ENCODE results near the gene STK10.

The STK10 gene

GRCh38 chr5:172149073-172149472, 39.0 kb downstream of the STK10 start:
- no peak overlapping the region for H3K4me3 ChIP-seq (ENCODE audit: low read depth, low read length)
- TF ChIP-seq, protein P1, sequence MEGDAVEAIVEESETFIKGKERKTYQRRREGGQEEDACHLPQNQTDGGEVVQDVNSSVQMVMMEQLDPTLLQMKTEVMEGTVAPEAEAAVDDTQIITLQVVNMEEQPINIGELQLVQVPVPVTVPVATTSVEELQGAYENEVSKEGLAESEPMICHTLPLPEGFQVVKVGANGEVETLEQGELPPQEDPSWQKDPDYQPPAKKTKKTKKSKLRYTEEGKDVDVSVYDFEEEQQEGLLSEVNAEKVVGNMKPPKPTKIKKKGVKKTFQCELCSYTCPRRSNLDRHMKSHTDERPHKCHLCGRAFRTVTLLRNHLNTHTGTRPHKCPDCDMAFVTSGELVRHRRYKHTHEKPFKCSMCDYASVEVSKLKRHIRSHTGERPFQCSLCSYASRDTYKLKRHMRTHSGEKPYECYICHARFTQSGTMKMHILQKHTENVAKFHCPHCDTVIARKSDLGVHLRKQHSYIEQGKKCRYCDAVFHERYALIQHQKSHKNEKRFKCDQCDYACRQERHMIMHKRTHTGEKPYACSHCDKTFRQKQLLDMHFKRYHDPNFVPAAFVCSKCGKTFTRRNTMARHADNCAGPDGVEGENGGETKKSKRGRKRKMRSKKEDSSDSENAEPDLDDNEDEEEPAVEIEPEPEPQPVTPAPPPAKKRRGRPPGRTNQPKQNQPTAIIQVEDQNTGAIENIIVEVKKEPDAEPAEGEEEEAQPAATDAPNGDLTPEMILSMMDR (IDR thresholded peaks at IDR 0.05; ENCODE audit: insufficient read depth, low read depth, low read length, missing control alignments), result no peak
- no peak for DNase-seq (ENCODE audit: low read depth)

DNA sequence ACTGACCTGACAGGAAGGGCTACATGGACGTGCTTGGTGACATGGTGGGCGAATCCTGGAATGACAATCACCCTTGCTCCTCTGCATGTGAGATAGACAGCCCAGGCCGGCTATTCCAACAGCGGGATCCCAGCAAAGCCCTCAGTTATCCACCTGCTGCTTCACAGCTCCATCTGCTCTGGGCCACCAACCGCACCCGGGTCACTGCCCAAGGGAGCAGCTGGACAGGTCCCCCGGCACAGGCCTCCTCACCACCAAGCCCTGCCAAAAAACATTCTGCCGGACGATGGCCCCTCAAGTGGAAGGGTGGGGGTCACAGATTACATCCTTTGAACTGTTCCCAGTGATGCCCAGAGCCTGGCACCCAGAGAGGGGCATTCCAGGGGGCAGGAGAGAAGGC, 39.6 kb downstream of the STK10 start:
- TF ChIP-seq, protein P1 (IDR thresholded peaks at IDR 0.05; ENCODE audit: insufficient read depth, low read depth, low read length, missing control alignments), result no peak
- no peak for DNase-seq (ENCODE audit: low read depth)
- no peak overlapping the region for H3K4me3 ChIP-seq (ENCODE audit: low read depth, low read length)

GRCh38 chr5:172147857-172148256, 40.2 kb downstream of the STK10 start:
- TF ChIP-seq, protein P1 (IDR thresholded peaks at IDR 0.05; ENCODE audit: insufficient read depth, low read depth, low read length, missing control alignments), result no peak
- DNase-seq (ENCODE audit: low read depth), result no peak
- no peak overlapping the region for H3K4me3 ChIP-seq (ENCODE audit: low read depth, low read length)

DNA sequence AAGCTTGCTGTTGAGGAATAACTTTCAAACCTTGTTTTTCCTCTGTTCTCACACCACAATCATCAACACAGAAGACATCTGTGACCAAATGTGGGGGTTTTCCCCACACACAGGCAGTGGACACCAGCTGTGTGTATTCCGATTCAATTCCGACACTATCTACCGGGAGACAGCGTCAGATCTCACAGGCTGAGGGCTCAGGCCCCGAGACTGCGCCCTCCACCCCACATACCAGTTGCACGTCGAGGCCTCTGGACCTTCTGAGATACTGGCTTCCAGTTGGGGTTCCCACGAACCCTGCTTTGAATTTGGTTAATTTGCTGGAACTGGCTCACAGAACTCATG, 41.3 kb downstream of the STK10 start:
- DNase-seq (ENCODE audit: low read depth), result no peak
- TF ChIP-seq, protein P1 (IDR thresholded peaks at IDR 0.05; ENCODE audit: insufficient read depth, low read depth, low read length, missing control alignments), result no peak
- no peak overlapping the region for H3K4me3 ChIP-seq (ENCODE audit: low read depth, low read length)

DNA sequence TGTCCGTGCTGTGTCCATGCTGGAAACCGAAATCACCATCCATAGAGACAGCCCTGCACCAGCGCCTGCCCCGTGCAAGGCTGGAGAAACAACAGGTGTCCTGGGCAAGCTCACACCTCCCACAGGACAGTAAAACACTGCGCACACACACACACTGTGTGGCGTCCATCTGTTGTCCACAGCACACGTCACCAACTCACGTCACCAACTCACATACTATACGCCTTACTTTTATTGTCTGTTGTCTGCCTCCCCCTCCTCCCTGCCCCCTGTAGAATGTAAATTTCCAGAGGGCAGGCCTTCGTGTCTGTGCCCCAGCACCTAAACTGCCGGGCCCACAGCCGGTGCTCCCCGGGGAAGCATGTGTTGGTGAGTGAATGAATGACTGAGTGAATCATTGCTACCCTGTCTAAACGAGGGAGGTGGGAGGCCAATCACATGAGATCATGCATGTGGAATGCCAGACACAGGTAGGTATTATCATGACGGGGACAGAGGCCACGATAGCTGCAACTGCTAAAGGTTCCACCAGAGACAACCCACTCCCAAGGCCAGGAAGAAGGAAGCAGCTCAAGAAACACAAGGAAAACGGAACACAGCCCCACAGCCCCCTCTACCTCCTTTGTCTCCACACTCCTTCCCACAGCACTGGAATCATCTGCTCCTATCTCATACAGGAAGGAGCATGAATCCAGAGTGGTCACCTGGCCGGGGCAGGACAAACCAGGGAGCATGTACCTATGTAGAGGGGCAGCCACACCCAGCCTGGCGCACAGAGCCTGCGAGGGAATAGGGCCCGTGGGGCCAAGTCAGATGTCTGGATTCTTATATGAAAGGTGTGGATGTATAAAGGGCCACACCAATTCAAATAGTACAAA, 41.9 kb downstream of the STK10 start:
- no peak overlapping the region for H3K4me3 ChIP-seq (ENCODE audit: low read depth, low read length)
- TF ChIP-seq, protein P1 (IDR thresholded peaks at IDR 0.05; ENCODE audit: insufficient read depth, low read depth, low read length, missing control alignments), result no peak
- no peak for DNase-seq (ENCODE audit: low read depth)

GRCh38 chr5:172144931-172145869, 42.8 kb downstream of the STK10 start:
- no peak for DNase-seq (ENCODE audit: low read depth)
- TF ChIP-seq, protein P1 (IDR thresholded peaks at IDR 0.05; ENCODE audit: insufficient read depth, low read depth, low read length, missing control alignments), result no peak

More at GRCh38 chr5:172144931-172145869, 42.8 kb downstream of the STK10 start:
- no peak overlapping the region for H3K4me3 ChIP-seq (ENCODE audit: low read depth, low read length)

All from GM12865 (cell line).